SK-N-SH (cell line): ENCODE results near the gene MCF2L2. TPM values are rescaled to one million over a fixed set of nuclear protein-coding genes. Genes with fewer than 3 reads are reported as not detected.

ENCODE experiments used
- CTCF ChIA-PET: fragments of 300-600, 350-600 bp; formaldehyde crosslinking; extraction: SDS; loops from one replicate; lab custom pipeline; 2021; lab: Yijun Ruan, JAX
- POLR2A ChIA-PET: fragments of 350-600 bp; sonication (Branson Sonifier 250); formaldehyde crosslinking; extraction: SDS; loops from one replicate; lab custom pipeline; 2020; ENCODE audit warnings: antibody characterized with exemption, inconsistent platforms; lab: Yijun Ruan, JAX
- DNase-seq: peaks from one replicate; pipeline ENCODE4 v3.0.0; 2012
- H2AFZ ChIP-seq: fragments of 200-600 bp; sonication (generic); 2 replicates; pipeline ENCODE4 v1.8.1; 2016; ENCODE audit warnings: antibody characterized with exemption, mild to moderate bottlenecking, low read depth
- H3F3A ChIP-seq: fragments of 200-600 bp; sonication (generic); replicated peaks from 2 replicates; pipeline ENCODE3; 2016; ENCODE audit warnings: antibody characterized with exemption, mild to moderate bottlenecking; ENCODE audit not compliant: insufficient read depth
- H3K27ac ChIP-seq, 2 experiments: fragments of 200-500 bp in 1 of 2; fragments of 200-600 bp in 1 of 2; sonication (Bioruptor generic) in 1 of 2; sonication (generic), shearing (Covaris generic) in 1 of 2; 2 replicates each; pipeline versions ENCODE4 v1.5.1 to v1.6.1; 2014 to 2016; ENCODE audit warnings: low read depth in 2 of 2, inconsistent platforms in 1 of 2, low read length in 1 of 2, mild to moderate bottlenecking in 1 of 2, mixed read lengths in 1 of 2
- H3K27me3 ChIP-seq: fragments of 200-600 bp; sonication (generic), shearing (Covaris generic); 2 replicates; pipeline ENCODE4 v1.6.1; 2016; ENCODE audit warnings: mixed run types; ENCODE audit not compliant: insufficient read depth
- H3K36me3 ChIP-seq, 2 experiments: fragments of 200-500 bp in 1 of 2; fragments of 200-600 bp in 1 of 2; sonication (Bioruptor generic) in 1 of 2; sonication (generic) in 1 of 2; replicated peaks in 1 of 2; 2 replicates each; pipeline versions ENCODE3 to v1.5.1; 2014 to 2016; ENCODE audit warnings: low read length in 1 of 2, mild to moderate bottlenecking in 1 of 2; ENCODE audit not compliant: insufficient read depth in 2 of 2, control insufficient read depth in 1 of 2
- H3K4me1 ChIP-seq, 2 experiments: fragments of 200-500 bp in 1 of 2; fragments of 200-600 bp in 1 of 2; sonication (Bioruptor generic) in 1 of 2; sonication (generic), shearing (Covaris generic) in 1 of 2; 2 replicates each; pipeline versions ENCODE4 v1.5.1 to v1.6.1; 2014 to 2016; ENCODE audit warnings: low read depth in 1 of 2, low read length in 1 of 2, mixed run types in 1 of 2; ENCODE audit not compliant: insufficient read depth in 2 of 2, control insufficient read depth in 1 of 2
- H3K4me2 ChIP-seq: fragments of 200-600 bp; sonication (generic), shearing (Covaris generic); 2 replicates; pipeline ENCODE4 v1.6.1; 2017; ENCODE audit warnings: mixed run types
- H3K4me3 ChIP-seq, 2 experiments: fragments of 200-500 bp in 1 of 2; fragments of 200-600 bp in 1 of 2; sonication (Bioruptor generic) in 1 of 2; sonication (generic), shearing (Covaris generic) in 1 of 2; 2 replicates each; pipeline versions ENCODE4 v1.5.1 to v1.8.1; 2014 to 2016; ENCODE audit warnings: low read depth in 2 of 2, inconsistent platforms in 1 of 2, low read length in 1 of 2, mild to moderate bottlenecking in 1 of 2, mixed read lengths in 1 of 2, moderate library complexity in 1 of 2
- H3K79me2 ChIP-seq: fragments of 200-600 bp; sonication (generic); 2 replicates; pipeline ENCODE4 v1.8.1; 2017; ENCODE audit warnings: mild to moderate bottlenecking; ENCODE audit not compliant: insufficient read depth
- H3K9ac ChIP-seq: fragments of 200-600 bp; sonication (generic); 2 replicates; pipeline ENCODE4 v1.6.1; 2017; ENCODE audit warnings: mixed run types
- H3K9me2 ChIP-seq: fragments of 200-600 bp; sonication (generic); 2 replicates; pipeline ENCODE4 v1.6.1; 2017; ENCODE audit warnings: mixed run types
- H3K9me3 ChIP-seq: fragments of 200-600 bp; sonication (generic); 2 replicates; pipeline ENCODE4 v1.6.1; 2017; ENCODE audit warnings: mixed run types, mild to moderate bottlenecking, moderate library complexity
- H4K20me1 ChIP-seq: fragments of 200-600 bp; sonication (generic); 2 replicates; pipeline ENCODE4 v1.6.1; 2017; ENCODE audit warnings: mild to moderate bottlenecking, mixed run types; ENCODE audit not compliant: insufficient read depth
- CHD2 ChIP-seq: fragments of 150-350 bp; IDR thresholded peaks from 2 replicates; pipeline ENCODE4 v1.6.1; 2018; ENCODE audit warnings: low read length; ENCODE audit not compliant: partially characterized antibody
- ELF1 ChIP-seq: IDR thresholded peaks from 2 replicates; pipeline ENCODE4 v1.4.0; 2012
- EP300 ChIP-seq, 2 experiments: IDR thresholded peaks; 2 replicates each; pipeline versions ENCODE4 v1.4.0 to v1.6.1; 2012; ENCODE audit warnings: borderline replicate concordance in 1 of 2, low read depth in 1 of 2, low read length in 1 of 2
- FOXJ3 ChIP-seq: sonication (generic); formaldehyde crosslinking; IDR thresholded peaks from 2 replicates; pipeline ENCODE4 v1.5.1; 2020; ENCODE audit warnings: mild to moderate bottlenecking, missing genetic modification reagents
- FOXM1 ChIP-seq: IDR thresholded peaks from 2 replicates; pipeline ENCODE4 v1.4.0; 2012; ENCODE audit warnings: low read depth, mild to moderate bottlenecking
- GATA2 ChIP-seq: sonication (generic); formaldehyde crosslinking; IDR thresholded peaks from 2 replicates; pipeline ENCODE4 v1.5.0; 2020; ENCODE audit warnings: mild to moderate bottlenecking, missing genetic modification reagents
- JUND ChIP-seq: IDR thresholded peaks from 2 replicates; pipeline ENCODE4 v1.4.0; 2012
- MXI1 ChIP-seq: IDR thresholded peaks from 2 replicates; pipeline ENCODE4 v1.6.1; 2012; ENCODE audit warnings: mild to moderate bottlenecking, low read depth, low read length, improper control_type of control experiment
- NFIC ChIP-seq: IDR thresholded peaks from 2 replicates; pipeline ENCODE4 v1.4.0; 2012; ENCODE audit warnings: borderline replicate concordance
- NRF1 ChIP-seq: IDR thresholded peaks from 2 replicates; pipeline ENCODE4 v1.6.1; 2012; ENCODE audit warnings: low read depth, mild to moderate bottlenecking, low read length
- POLR2AphosphoS5 ChIP-seq: IDR thresholded peaks from 2 replicates; pipeline ENCODE4 v1.6.1; 2012; ENCODE audit warnings: low read depth, low read length
- RAD21 ChIP-seq: IDR thresholded peaks from 2 replicates; pipeline ENCODE4 v1.6.1; 2012; ENCODE audit warnings: mild to moderate bottlenecking, low read length
- RCOR1 ChIP-seq: fragments of 150-350 bp; IDR thresholded peaks from 2 replicates; pipeline ENCODE4 v1.6.1; 2017; ENCODE audit warnings: antibody characterized with exemption, low read length
- RFX5 ChIP-seq: IDR thresholded peaks from 2 replicates; pipeline ENCODE4 v1.6.1; 2012; ENCODE audit warnings: mild to moderate bottlenecking, improper control_type of control experiment, low read length
- RXRA ChIP-seq: IDR thresholded peaks from 2 replicates; pipeline ENCODE4 v1.4.0; 2012; ENCODE audit warnings: low read depth, mild to moderate bottlenecking, borderline replicate concordance
- SIN3A ChIP-seq: IDR thresholded peaks from 2 replicates; pipeline ENCODE4 v1.6.1; 2012; ENCODE audit warnings: low read depth, mild to moderate bottlenecking, low read length, moderate library complexity, borderline replicate concordance
- TAF1 ChIP-seq: IDR thresholded peaks from 2 replicates; pipeline ENCODE4 v1.6.1; 2012; ENCODE audit warnings: low read depth, mild to moderate bottlenecking, low read length, moderate library complexity, borderline replicate concordance
- TEAD4 ChIP-seq: IDR thresholded peaks from 2 replicates; pipeline ENCODE4 v1.4.0; 2012; ENCODE audit warnings: mild to moderate bottlenecking, borderline replicate concordance; ENCODE audit not compliant: insufficient read depth
- WGBS: methylation state at CpG from one replicate; pipeline ENCODE4 v1.1.6; 2017; ENCODE audit warnings: low lambda C conversion rate; 5-methylcytosine and 5-hydroxymethylcytosine counted together
- polyA plus RNA-seq, 3 experiments: library from polyadenylated mRNA; depleted of rRNA; stranded (reverse); fragments of >200 nt; gene quantifications; 2 replicates each; pipeline ENCODE4 v1.2.3, GENCODE V29; 2012
- TF ChIP-seq, protein P1 (sequence below): IDR thresholded peaks from 2 replicates; pipeline ENCODE4; 2012
- TF ChIP-seq, protein P2 (sequence below): IDR thresholded peaks from 2 replicates; pipeline ENCODE4 v1.4.0; 2012; ENCODE audit warnings: low read depth, borderline replicate concordance
- TF ChIP-seq, protein P3 (sequence below): fragments of 150-350 bp; IDR thresholded peaks from 2 replicates; pipeline ENCODE4 v1.6.1; 2016; ENCODE audit warnings: mild to moderate bottlenecking, low read depth, low read length
- TF ChIP-seq, protein P4 (sequence below): IDR thresholded peaks from 2 replicates; pipeline ENCODE4 v1.4.0; 2012; ENCODE audit warnings: low read depth

Gene MCF2L2
- polyA plus RNA-seq, 1 of the 3 experiments (the other 2 are of a cell fraction) = 0.56 TPM

GRCh38 chr3:183394150-183394549, 34.3 kb downstream of the MCF2L2 start:
- Histone ChIP-seq H4K20me1 (no peaks in the 10 kb centered on the region), H3K79me2 (no peaks in the 10 kb centered on the region), H3K4me2 (no peak overlapping the region), H3F3A (no peaks in the 10 kb centered on the region), H3K4me3 (no peak overlapping the region), H3K9me3 (no peaks in the 10 kb centered on the region), H3K27me3 (no peaks in the 10 kb centered on the region), H3K9me2 (no peaks in the 10 kb centered on the region), H2AFZ (no peak overlapping the region), H3K4me1 (peaks cover 0 to 19% of the 10 kb centered on the region in 2 experiments; a peak in 2 of 4 replicates), H3K36me3 (no peaks in the 10 kb centered on the region), H3K27ac (peak overlapping the region in 1 of 2 experiments; percentile 83; a peak in 2 of 4 replicates), H3K9ac (no peak overlapping the region)
- TF ChIP-seq POLR2AphosphoS5 (no peak), GATA2 (CRISPR knock-in tag) (no peak), RFX5 (no peak), EP300 (IDR thresholded peaks at IDR 0.05; ENCODE audit: borderline replicate concordance in 1 of 2, low read depth in 1 of 2, low read length in 1 of 2) (no peak), RAD21 (no peak), TAF1 (no peak), TEAD4 (no peak), JUND (no peak), CHD2 (no peak), ELF1 (no peak), FOXJ3 (CRISPR knock-in tag) (no peak), NFIC (no peak)
- TF ChIP-seq, protein P1, sequence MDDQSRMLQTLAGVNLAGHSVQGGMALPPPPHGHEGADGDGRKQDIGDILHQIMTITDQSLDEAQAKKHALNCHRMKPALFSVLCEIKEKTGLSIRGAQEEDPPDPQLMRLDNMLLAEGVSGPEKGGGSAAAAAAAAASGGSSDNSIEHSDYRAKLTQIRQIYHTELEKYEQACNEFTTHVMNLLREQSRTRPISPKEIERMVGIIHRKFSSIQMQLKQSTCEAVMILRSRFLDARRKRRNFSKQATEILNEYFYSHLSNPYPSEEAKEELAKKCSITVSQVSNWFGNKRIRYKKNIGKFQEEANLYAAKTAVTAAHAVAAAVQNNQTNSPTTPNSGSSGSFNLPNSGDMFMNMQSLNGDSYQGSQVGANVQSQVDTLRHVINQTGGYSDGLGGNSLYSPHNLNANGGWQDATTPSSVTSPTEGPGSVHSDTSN = no peak
- TF ChIP-seq, protein P2, sequence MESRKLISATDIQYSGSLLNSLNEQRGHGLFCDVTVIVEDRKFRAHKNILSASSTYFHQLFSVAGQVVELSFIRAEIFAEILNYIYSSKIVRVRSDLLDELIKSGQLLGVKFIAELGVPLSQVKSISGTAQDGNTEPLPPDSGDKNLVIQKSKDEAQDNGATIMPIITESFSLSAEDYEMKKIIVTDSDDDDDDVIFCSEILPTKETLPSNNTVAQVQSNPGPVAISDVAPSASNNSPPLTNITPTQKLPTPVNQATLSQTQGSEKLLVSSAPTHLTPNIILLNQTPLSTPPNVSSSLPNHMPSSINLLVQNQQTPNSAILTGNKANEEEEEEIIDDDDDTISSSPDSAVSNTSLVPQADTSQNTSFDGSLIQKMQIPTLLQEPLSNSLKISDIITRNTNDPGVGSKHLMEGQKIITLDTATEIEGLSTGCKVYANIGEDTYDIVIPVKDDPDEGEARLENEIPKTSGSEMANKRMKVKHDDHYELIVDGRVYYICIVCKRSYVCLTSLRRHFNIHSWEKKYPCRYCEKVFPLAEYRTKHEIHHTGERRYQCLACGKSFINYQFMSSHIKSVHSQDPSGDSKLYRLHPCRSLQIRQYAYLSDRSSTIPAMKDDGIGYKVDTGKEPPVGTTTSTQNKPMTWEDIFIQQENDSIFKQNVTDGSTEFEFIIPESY = no peak
- DNase-seq = no peak
- POLR2A ChIA-PET = no interaction called here
- 77% methylated on average over 6 of the region's 6 CpGs for WGBS
- CTCF ChIA-PET = interaction anchor here (0.7 to 1.8 kb wide), 3 partner anchors 8 to 209 kb away, joined by 3 to 8 read pairs (median 6); no protein-coding TSS in a partner anchor

DNA sequence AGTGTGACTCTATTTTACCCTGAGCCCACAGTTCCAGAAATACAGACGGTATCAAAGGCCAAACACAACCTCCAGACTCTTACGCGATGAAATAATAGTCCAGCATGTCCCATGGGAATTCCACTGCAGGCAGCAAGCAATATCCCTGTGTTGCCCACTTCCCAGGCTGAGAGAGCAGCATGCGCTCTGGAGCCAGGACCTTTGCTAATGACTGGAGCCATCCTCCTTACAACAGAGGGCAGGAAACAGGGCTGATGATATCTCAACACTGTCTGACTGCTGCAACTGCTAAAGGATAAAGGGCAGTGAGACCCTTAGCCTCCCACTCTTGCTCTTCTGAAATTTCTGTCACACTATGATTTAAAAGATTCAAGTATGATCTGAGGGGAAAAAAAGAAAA, 34.8 kb downstream of the MCF2L2 start:
- Histone ChIP-seq H2AFZ (no peak overlapping the region), H3K9ac (no peak overlapping the region), H4K20me1 (no peaks in the 10 kb centered on the region), H3K4me1 (peaks cover 0 to 19% of the 10 kb centered on the region in 2 experiments; a peak in 2 of 4 replicates), H3K27me3 (no peaks in the 10 kb centered on the region), H3K36me3 (no peaks in the 10 kb centered on the region), H3K9me3 (no peaks in the 10 kb centered on the region), H3K79me2 (no peaks in the 10 kb centered on the region), H3K9me2 (no peaks in the 10 kb centered on the region), H3F3A (no peaks in the 10 kb centered on the region), H3K27ac (peak overlapping the region in 1 of 2 experiments; percentile 83; a peak in 2 of 4 replicates), H3K4me2 (no peak overlapping the region), H3K4me3 (no peak overlapping the region)
- peak; percentile 75 for DNase-seq
- WGBS = 54% methylated on average over 4 of the region's 4 CpGs
- ChIA-PET CTCF (interaction anchor here (0.7 to 1.8 kb wide), 3 partner anchors 7 to 209 kb away, joined by 3 to 8 read pairs (median 6); no protein-coding TSS in a partner anchor), POLR2A (no interaction called here)
- TF ChIP-seq RCOR1 (peak; percentile 44; the same call in 1 of the 2 replicates), FOXM1 (no peak), GATA2 (CRISPR knock-in tag) (peak; percentile 92), SIN3A (no peak), NRF1 (no peak), MXI1 (0 out of 2 replicates have a peak, but pooled peaks have one; percentile 17), RXRA (no peak), CHD2 (peak; percentile 46), TAF1 (no peak), RFX5 (no peak), FOXJ3 (CRISPR knock-in tag) (0 out of 2 replicates have a peak, but pooled peaks have one; percentile 34)
- TF ChIP-seq, protein P3, sequence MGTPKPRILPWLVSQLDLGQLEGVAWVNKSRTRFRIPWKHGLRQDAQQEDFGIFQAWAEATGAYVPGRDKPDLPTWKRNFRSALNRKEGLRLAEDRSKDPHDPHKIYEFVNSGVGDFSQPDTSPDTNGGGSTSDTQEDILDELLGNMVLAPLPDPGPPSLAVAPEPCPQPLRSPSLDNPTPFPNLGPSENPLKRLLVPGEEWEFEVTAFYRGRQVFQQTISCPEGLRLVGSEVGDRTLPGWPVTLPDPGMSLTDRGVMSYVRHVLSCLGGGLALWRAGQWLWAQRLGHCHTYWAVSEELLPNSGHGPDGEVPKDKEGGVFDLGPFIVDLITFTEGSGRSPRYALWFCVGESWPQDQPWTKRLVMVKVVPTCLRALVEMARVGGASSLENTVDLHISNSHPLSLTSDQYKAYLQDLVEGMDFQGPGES = no peak
- TF ChIP-seq, protein P4, sequence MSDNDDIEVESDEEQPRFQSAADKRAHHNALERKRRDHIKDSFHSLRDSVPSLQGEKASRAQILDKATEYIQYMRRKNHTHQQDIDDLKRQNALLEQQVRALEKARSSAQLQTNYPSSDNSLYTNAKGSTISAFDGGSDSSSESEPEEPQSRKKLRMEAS = no peak
